Natural killer cell (primary cell): ENCODE measurements around the gene SLC25A43. TPM values are rescaled to one million over a fixed set of nuclear protein-coding genes. Genes with fewer than 3 reads are reported as not detected.

ENCODE experiments used
- ATAC-seq, 3 donors: fragments of 150-1000 bp in 2 of 3; fragments of 200-7000 bp in 1 of 3; cut with Tn5 transposase; 1 replicate in 1 of 3; 2 replicates in 2 of 3; pipeline ENCODE4 v1.10.0; 2021; ENCODE audit warnings: mild to moderate bottlenecking in 2 of 3, moderate library complexity in 2 of 3
- DNase-seq, 2 donors: peaks; one replicate each; pipeline versions ENCODE4 v3.0.0 to v3.0.0-alpha.2; 2013 to 2021; ENCODE audit warnings: mixed read lengths in 1 of 2
- H3K27ac ChIP-seq: one replicate; pipeline ENCODE4 v1.5.1; 2013; ENCODE audit warnings: mild to moderate bottlenecking, low read length
- H3K27me3 ChIP-seq: one replicate; pipeline ENCODE4 v1.6.1; 2013; ENCODE audit warnings: low read length; ENCODE audit not compliant: control insufficient read depth, insufficient read depth
- H3K36me3 ChIP-seq: one replicate; pipeline ENCODE4 v1.6.1; 2013; ENCODE audit warnings: low read length; ENCODE audit not compliant: control insufficient read depth, insufficient read depth
- H3K4me1 ChIP-seq: one replicate; pipeline ENCODE4 v1.6.1; 2013; ENCODE audit warnings: low read length; ENCODE audit not compliant: control insufficient read depth, insufficient read depth
- H3K4me3 ChIP-seq: one replicate; pipeline ENCODE4 v1.5.1; 2013; ENCODE audit warnings: low read length
- H3K9me3 ChIP-seq: one replicate; pipeline ENCODE4 v1.6.1; 2013; ENCODE audit warnings: low read length; ENCODE audit not compliant: control insufficient read depth, insufficient read depth
- H3K27ac Mint-ChIP-seq, 2 donors: one replicate each; pipeline ENCODE4 v1.8.0; 2022; ENCODE audit warnings: mild to moderate bottlenecking in 2 of 2, mixed read lengths in 2 of 2, moderate library complexity in 1 of 2
- H3K27me3 Mint-ChIP-seq, 2 donors: one replicate each; pipeline ENCODE4 v1.8.0; 2022; ENCODE audit warnings: low read depth in 2 of 2, mixed read lengths in 2 of 2
- H3K36me3 Mint-ChIP-seq: one replicate; pipeline ENCODE4 v1.8.0; 2022; ENCODE audit warnings: mixed read lengths
- H3K4me1 Mint-ChIP-seq, 2 donors: one replicate each; pipeline ENCODE4 v1.8.0; 2022; ENCODE audit warnings: mixed read lengths in 2 of 2
- H3K4me3 Mint-ChIP-seq: one replicate; pipeline ENCODE4 v1.8.0; 2022; ENCODE audit warnings: mild to moderate bottlenecking, moderate library complexity, mixed read lengths
- H3K9me3 Mint-ChIP-seq, 2 donors: one replicate each; pipeline ENCODE4 v1.8.0; 2022; ENCODE audit warnings: mixed read lengths in 2 of 2
- WGBS: methylation state at CpG from one replicate; pipeline ENCODE4 v1.1.7; 2013; ENCODE audit warnings: missing lambda C conversion rate; ENCODE audit not compliant: insufficient coverage; 5-methylcytosine and 5-hydroxymethylcytosine counted together
- intact Hi-C: fragments of 100-400 bp; cut with micrococcal nuclease; formaldehyde crosslinking; loops from one replicate; pipeline ENCODE4 v1.14.2; 2022
- total RNA-seq, 4 donors: library from RNA; stranded (reverse); fragments of 120-200 nt in 1 of 4; gene quantifications; one replicate each; pipeline versions ENCODE4 v1.2.3 to v1.2.4, GENCODE V29; 2013 to 2022
- TF ChIP-seq, protein P1 (sequence below): fragments of 200-600 bp; IDR thresholded peaks from one replicate; pipeline ENCODE4 v1.8.0; 2022; ENCODE audit warnings: antibody characterized with exemption

The SLC25A43 gene
- total RNA-seq, 3 donors from 2014 or later (not counting 1 experiment from before 2014, with no cell fraction given), result 5.4 to 7.3 (median 6.4) TPM

DNA sequence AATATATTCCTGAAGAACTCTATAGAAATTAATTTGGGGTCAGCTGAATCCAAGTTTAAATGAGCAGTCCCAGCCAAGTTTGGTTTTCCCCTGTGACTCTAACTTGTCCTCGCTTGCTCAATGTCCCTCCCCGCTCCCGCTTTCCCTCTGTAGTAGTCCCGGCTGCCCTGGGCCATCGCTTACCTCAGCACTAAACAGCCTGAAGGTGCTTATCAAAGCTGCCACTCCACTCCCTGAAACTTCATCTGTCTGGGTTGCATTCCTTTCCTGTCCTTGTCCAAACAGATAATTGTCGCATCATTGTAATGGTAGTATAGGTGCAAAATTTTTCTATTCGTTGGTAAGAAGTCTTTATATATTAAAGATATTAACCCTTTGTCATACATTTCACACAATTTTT is 12.8 kb downstream of the SLC25A43 start:
- Histone ChIP-seq H3K36me3 (no peaks in the 10 kb centered on the region), H3K4me3 (no peak overlapping the region), H3K27ac (no peak overlapping the region), H3K4me1 (no peaks in the 10 kb centered on the region), H3K9me3 (no peaks in the 10 kb centered on the region), H3K27me3 (no peaks in the 10 kb centered on the region)
- Mint-ChIP-seq H3K4me3 (no peak overlapping the region), H3K4me1 (no peaks in the 10 kb centered on the region), H3K36me3 (no peaks in the 10 kb centered on the region), H3K27ac (peak overlapping the region in 1 of 2 donors; percentile 37), H3K9me3 (no peaks in the 10 kb centered on the region), H3K27me3 (no peaks in the 10 kb centered on the region)
- TF ChIP-seq, protein P1, sequence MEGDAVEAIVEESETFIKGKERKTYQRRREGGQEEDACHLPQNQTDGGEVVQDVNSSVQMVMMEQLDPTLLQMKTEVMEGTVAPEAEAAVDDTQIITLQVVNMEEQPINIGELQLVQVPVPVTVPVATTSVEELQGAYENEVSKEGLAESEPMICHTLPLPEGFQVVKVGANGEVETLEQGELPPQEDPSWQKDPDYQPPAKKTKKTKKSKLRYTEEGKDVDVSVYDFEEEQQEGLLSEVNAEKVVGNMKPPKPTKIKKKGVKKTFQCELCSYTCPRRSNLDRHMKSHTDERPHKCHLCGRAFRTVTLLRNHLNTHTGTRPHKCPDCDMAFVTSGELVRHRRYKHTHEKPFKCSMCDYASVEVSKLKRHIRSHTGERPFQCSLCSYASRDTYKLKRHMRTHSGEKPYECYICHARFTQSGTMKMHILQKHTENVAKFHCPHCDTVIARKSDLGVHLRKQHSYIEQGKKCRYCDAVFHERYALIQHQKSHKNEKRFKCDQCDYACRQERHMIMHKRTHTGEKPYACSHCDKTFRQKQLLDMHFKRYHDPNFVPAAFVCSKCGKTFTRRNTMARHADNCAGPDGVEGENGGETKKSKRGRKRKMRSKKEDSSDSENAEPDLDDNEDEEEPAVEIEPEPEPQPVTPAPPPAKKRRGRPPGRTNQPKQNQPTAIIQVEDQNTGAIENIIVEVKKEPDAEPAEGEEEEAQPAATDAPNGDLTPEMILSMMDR, result no peak
- intact Hi-C loops, result no loop called here
- WGBS, result 100% methylated on average over 5 of the region's 7 CpGs
- no peak for DNase-seq
- ATAC-seq, result no peak

DNA sequence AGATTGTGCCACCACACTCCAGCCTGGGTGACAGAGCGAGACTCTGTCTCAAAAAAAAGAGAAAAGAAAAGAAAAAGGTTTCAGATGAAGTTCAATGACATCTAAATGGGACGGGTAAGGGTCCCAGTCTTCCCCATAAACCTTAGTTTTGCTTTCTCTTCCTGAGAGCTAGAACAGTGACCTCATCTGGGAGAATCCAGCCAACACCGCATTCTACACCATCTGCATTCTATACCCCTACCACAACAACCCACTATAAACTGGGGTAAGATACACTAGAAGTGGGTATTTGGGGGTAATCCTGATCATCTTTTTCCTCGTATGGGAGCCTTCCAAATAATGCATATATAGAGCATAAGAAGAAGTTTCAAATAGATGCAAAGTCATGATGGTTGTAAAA is 18.2 kb downstream of the SLC25A43 start:
- Mint-ChIP-seq H3K27ac (no peak overlapping the region), H3K27me3 (no peaks in the 10 kb centered on the region)
- WGBS, result 100% methylated on average over 1 of the region's 4 CpGs

DNA sequence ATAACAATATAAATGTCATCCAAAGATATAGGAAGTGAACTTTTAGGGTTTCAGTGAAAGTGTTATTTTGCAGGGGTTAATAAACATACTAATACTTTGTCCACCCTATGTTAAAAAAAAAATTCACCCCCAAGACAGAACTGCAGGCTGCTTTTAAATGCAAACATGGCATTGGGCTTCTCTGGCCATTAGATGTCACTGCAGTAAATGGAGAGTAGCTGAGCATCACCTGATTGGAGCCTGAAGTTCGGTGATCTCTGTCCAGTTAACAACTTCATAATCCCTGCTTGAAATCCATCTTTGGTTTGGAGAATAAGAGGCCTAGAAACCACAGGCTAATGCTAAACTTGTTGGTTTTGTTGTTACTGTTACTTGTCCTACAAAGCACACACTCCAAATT is 18.7 kb downstream of the SLC25A43 start:
- Histone ChIP-seq H3K4me3 (no peak overlapping the region), H3K9me3 (no peaks in the 10 kb centered on the region), H3K36me3 (no peaks in the 10 kb centered on the region), H3K4me1 (no peaks in the 10 kb centered on the region), H3K27me3 (no peaks in the 10 kb centered on the region), H3K27ac (no peak overlapping the region)
- Mint-ChIP-seq H3K27me3 (no peaks in the 10 kb centered on the region), H3K9me3 (no peaks in the 10 kb centered on the region), H3K4me1 (no peaks in the 10 kb centered on the region), H3K36me3 (no peaks in the 10 kb centered on the region), H3K4me3 (no peak overlapping the region), H3K27ac (no peak overlapping the region)
- TF ChIP-seq, protein P1, result no peak
- ATAC-seq, result no peak
- no CpG with 5 or more reads among the region's 1 CpG for WGBS
- no peak for DNase-seq
- intact Hi-C loops, result no loop called here

More for the DNA sequence above, 18.2 kb downstream of the SLC25A43 start:
- intact Hi-C loops, result no loop called here
- Histone ChIP-seq H3K4me3 (no peak overlapping the region), H3K36me3 (no peaks in the 10 kb centered on the region), H3K27ac (no peak overlapping the region), H3K9me3 (no peaks in the 10 kb centered on the region), H3K4me1 (no peaks in the 10 kb centered on the region), H3K27me3 (no peaks in the 10 kb centered on the region)
- no peaks in the 10 kb centered on the region for H3K9me3 Mint-ChIP-seq
- H3K36me3 Mint-ChIP-seq, result no peaks in the 10 kb centered on the region
- ATAC-seq (no peak), DNase-seq (no peak)
- no peaks in the 10 kb centered on the region for H3K4me1 Mint-ChIP-seq
- TF ChIP-seq, protein P1, result no peak
- no peak overlapping the region for H3K4me3 Mint-ChIP-seq

DNA sequence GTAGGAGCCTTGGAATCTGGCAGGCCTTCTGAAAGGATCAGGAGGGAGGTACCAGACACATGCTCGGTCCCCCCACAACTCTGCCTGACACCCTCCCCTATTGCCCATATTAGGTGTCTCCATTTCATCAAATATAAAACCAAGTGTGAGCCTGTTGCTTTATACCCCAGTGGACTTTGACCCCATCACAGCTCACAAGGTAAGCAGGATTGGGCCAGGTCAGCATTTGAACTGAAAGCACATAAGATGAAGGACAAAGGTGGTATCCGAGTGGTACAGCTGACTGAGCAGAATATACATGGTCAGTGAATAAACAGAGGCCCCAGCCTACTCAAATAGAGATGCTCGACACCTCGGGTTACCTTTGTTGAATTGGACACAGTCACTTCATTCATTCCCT is 20.0 kb downstream of the SLC25A43 start:
- Histone ChIP-seq H3K4me3 (no peak overlapping the region), H3K36me3 (no peaks in the 10 kb centered on the region), H3K27ac (no peak overlapping the region), H3K27me3 (no peaks in the 10 kb centered on the region), H3K9me3 (no peaks in the 10 kb centered on the region), H3K4me1 (no peaks in the 10 kb centered on the region)
- Mint-ChIP-seq H3K27me3 (no peaks in the 10 kb centered on the region), H3K9me3 (no peaks in the 10 kb centered on the region), H3K4me3 (no peak overlapping the region), H3K4me1 (no peaks in the 10 kb centered on the region), H3K36me3 (no peaks in the 10 kb centered on the region), H3K27ac (no peak overlapping the region)
- TF ChIP-seq, protein P1, result no peak
- no peak for ATAC-seq
- no peak for DNase-seq
- intact Hi-C loops, result no loop called here
- WGBS, result 92% methylated on average over 4 of the region's 4 CpGs
